ENCODE results near the gene TXNDC5. TPM values are rescaled to one million over a fixed set of nuclear protein-coding genes. Genes with fewer than 3 reads are reported as not detected.

TXNDC5 gene
- total and polyA plus RNA-seq, 5 donors from 2014 or later: 13.6 to 38.6 (median 26.2) TPM

DNA sequence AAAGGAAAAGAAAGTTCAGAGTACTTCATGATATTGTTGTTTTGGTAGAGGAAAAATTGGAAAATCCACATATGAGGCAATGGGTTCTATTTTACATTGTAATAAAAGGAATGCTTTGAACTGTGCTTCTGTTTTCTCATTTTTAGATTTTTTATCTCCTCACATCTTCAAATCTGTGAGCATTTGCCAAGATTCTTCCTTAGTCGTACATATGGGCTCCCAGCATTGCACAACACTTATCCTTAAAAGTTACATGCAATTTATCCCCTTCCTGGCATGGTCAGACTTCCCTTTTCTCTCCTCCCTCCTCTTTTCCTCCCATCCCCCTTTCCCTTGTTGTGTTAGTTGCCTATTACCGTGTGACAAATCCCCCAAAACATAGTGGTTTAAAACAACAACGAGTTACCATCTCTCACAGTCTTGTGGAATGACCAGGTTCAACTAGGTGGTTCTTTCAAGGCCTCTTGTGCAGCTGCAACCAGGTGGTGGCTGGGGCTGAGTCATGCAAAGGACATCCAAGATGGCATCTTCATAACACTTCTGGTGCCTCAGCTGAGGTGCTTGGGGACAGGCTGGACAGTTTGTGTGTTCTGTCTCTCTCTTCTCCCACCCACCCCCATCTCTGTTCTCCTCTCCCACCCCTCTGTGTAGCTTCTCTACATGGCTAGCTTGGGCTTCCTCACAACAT, 68.7 kb downstream of the TXNDC5 start:
- no peaks in the 10 kb centered on the region for H3K4me1 Mint-ChIP-seq
- ATAC-seq (ENCODE audit: low read depth in 2 of 2) (no peak), DNase-seq (no peak)
- H3K36me3 Mint-ChIP-seq: no peaks in the 10 kb centered on the region
- H3K9me3 ChIP-seq (ENCODE audit: control insufficient read depth in 2 of 2, low read length in 2 of 2): no peaks in the 10 kb centered on the region
- H3K36me3 ChIP-seq (ENCODE audit: control insufficient read depth, insufficient read depth, low read length): no peaks in the 10 kb centered on the region
- H3K27me3 Mint-ChIP-seq: no peaks in the 10 kb centered on the region
- peaks cover 0 to 4% (median 0%) of the 10 kb centered on the region in 7 donors for H3K9me3 Mint-ChIP-seq
- no peak overlapping the region for H3K4me3 Mint-ChIP-seq
- H3K4me1 ChIP-seq (ENCODE audit: control insufficient read depth, insufficient read depth, low read length, poor library complexity, severe bottlenecking): no peaks in the 10 kb centered on the region
- H3K27me3 ChIP-seq (ENCODE audit: control insufficient read depth, insufficient read depth, low read length): no peaks in the 10 kb centered on the region
- no peak overlapping the region for H3K27ac Mint-ChIP-seq
- no peak overlapping the region for H3K27ac ChIP-seq (ENCODE audit: insufficient read depth, low read length, poor library complexity, severe bottlenecking)
- H3K4me3 ChIP-seq (ENCODE audit: low read depth, low read length): no peak overlapping the region

DNA sequence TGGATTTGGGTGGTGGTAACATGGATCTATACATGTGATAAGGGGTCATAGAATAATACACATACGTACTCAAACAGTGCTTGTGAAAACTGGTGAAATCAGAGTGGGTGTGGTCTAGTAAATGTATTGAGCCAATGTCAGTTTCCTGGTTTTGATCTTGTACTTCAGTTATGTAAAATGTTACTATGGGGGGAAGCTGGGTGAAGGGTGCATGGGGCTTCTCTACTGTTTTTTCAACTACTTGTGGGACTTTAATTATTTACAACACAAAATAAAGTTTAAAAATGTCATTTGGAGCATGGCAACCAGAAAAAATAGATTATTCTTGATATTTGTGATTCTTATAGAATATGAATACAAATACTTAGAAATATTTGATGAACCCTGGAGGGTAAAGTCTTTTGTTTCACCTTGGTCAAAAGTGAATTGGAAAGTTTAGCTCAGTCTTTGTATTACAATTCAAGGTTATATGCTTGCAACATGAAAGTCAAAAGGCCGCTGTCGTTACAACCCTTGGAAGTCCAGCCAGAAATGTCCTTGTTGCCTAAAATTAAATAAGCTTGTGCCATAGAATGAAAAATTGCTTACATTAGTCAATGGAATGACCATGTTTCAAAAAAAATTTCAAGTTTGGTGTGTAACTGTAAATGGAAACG, 74.1 kb downstream of the TXNDC5 start:
- H3K4me1 ChIP-seq (ENCODE audit: control insufficient read depth, insufficient read depth, low read length, poor library complexity, severe bottlenecking): no peaks in the 10 kb centered on the region
- H3K27ac ChIP-seq (ENCODE audit: insufficient read depth, low read length, poor library complexity, severe bottlenecking): no peak overlapping the region
- Mint-ChIP-seq H3K4me3 (no peak overlapping the region), H3K9me3 (peaks cover 0 to 3% (median 2%) of the 10 kb centered on the region in 7 donors), H3K36me3 (no peaks in the 10 kb centered on the region), H3K4me1 (no peaks in the 10 kb centered on the region), H3K27me3 (no peaks in the 10 kb centered on the region), H3K27ac (no peak overlapping the region)
- ATAC-seq (ENCODE audit: low read depth in 2 of 2) (no peak), DNase-seq (no peak)
- H3K4me3 ChIP-seq (ENCODE audit: low read depth, low read length): no peak overlapping the region
- peaks cover 2% of the 10 kb centered on the region for H3K27me3 ChIP-seq (ENCODE audit: control insufficient read depth, insufficient read depth, low read length)
- no peaks in the 10 kb centered on the region for H3K36me3 ChIP-seq (ENCODE audit: control insufficient read depth, insufficient read depth, low read length)
- H3K9me3 ChIP-seq (ENCODE audit: control insufficient read depth in 2 of 2, low read length in 2 of 2): no peaks in the 10 kb centered on the region

DNA sequence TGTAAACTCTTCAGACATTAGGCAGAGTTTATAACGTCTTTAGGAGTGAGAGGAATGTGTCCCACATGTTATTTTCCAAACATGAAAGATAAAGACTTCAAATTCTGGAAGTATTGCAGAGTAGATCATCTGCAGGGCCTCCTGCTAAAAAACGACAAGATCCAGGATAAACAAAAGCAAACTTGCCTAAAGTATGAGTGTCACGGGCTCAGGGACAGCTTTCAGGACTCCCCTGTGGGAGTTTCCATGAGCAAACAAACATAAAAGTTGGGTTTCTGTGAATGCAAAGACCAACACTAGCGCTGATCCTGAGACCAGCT, 76.9 kb downstream of the TXNDC5 start:
- H3K27ac Mint-ChIP-seq: no peak overlapping the region
- no peak overlapping the region for H3K27ac ChIP-seq (ENCODE audit: insufficient read depth, low read length, poor library complexity, severe bottlenecking)
- no peaks in the 10 kb centered on the region for H3K27me3 Mint-ChIP-seq
- no peaks in the 10 kb centered on the region for H3K4me1 ChIP-seq (ENCODE audit: control insufficient read depth, insufficient read depth, low read length, poor library complexity, severe bottlenecking)
- H3K4me3 ChIP-seq (ENCODE audit: low read depth, low read length): no peak overlapping the region
- no peaks in the 10 kb centered on the region for H3K36me3 ChIP-seq (ENCODE audit: control insufficient read depth, insufficient read depth, low read length)
- H3K4me3 Mint-ChIP-seq: no peak overlapping the region
- peaks cover 0 to 3% of the 10 kb centered on the region in 2 experiments for H3K9me3 ChIP-seq (ENCODE audit: control insufficient read depth in 2 of 2, low read length in 2 of 2)
- peaks cover 2% of the 10 kb centered on the region for H3K27me3 ChIP-seq (ENCODE audit: control insufficient read depth, insufficient read depth, low read length)
- H3K9me3 Mint-ChIP-seq: peaks cover 0 to 5% (median 0%) of the 10 kb centered on the region in 7 donors
- DNase-seq (no peak), ATAC-seq (ENCODE audit: low read depth in 2 of 2) (no peak)
- no peaks in the 10 kb centered on the region for H3K36me3 Mint-ChIP-seq
- no peaks in the 10 kb centered on the region for H3K4me1 Mint-ChIP-seq

DNA sequence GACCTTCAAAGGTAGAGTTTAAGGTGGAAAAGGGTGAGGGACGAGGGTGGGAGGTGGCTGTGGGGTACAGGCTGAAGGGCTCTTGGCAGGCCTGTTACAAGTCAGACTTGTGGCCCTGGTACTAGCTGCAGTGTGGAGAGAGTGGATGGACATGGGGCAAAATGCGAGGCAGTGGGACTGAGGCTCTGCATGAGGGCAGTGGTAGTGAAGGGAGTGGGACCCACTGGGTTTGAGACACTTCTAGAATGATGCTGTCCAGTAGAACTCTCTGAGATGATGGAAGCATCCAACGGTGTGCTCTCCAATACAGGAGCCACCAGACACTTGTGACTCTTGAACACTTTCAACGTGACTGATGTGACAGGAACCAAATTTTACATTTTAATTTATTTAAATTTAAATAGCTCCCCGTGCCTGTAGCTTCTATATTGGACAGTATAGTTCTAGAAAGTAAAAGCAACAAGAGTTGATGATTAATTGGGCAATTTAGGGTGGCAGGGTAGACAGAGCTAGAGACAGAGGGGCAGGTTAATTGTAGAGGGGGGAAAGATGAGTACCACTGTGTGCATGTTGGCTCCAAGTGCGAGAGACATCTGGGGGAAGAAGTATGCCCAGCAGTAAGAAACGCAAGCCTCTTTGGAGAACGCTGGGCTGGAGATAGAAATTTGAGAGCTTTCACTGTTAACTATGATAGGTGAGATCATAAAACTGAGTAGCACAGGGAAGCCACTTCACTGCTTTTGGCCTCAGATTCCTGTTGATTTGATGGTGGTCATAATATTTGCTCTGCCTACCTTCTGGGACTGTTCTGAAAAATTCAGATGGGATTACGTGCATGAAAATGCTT, 77.5 kb downstream of the TXNDC5 start:
- no peak for ATAC-seq (ENCODE audit: low read depth in 2 of 2)
- Histone ChIP-seq H3K4me3 (ENCODE audit: low read depth, low read length) (no peak overlapping the region), H3K4me1 (ENCODE audit: control insufficient read depth, insufficient read depth, low read length, poor library complexity, severe bottlenecking) (no peaks in the 10 kb centered on the region), H3K27ac (ENCODE audit: insufficient read depth, low read length, poor library complexity, severe bottlenecking) (no peak overlapping the region), H3K36me3 (ENCODE audit: control insufficient read depth, insufficient read depth, low read length) (no peaks in the 10 kb centered on the region), H3K27me3 (ENCODE audit: control insufficient read depth, insufficient read depth, low read length) (peaks cover 2% of the 10 kb centered on the region), H3K9me3 (ENCODE audit: control insufficient read depth in 2 of 2, low read length in 2 of 2) (peaks cover 0 to 3% of the 10 kb centered on the region in 2 experiments)
- no peak for DNase-seq
- Mint-ChIP-seq H3K4me3 (no peak overlapping the region), H3K9me3 (peaks cover 0 to 5% (median 0%) of the 10 kb centered on the region in 7 donors), H3K27me3 (no peaks in the 10 kb centered on the region), H3K4me1 (no peaks in the 10 kb centered on the region), H3K36me3 (no peaks in the 10 kb centered on the region), H3K27ac (no peak overlapping the region)

Other genes starting within 250 kb of the TXNDC5 start
- gene BMP6, start 184.7 kb downstream of the TXNDC5 start, total RNA-seq: 1.2 TPM
- not detected for gene BMP6, start 184.7 kb downstream of the TXNDC5 start, polyA plus RNA-seq
- gene BLOC1S5, start 153.6 kb upstream of the TXNDC5 start, total RNA-seq: 11.3 TPM
- 10 to 100 TPM; 23.2 to 31.9 (median 28.9) TPM for gene BLOC1S5, start 153.6 kb upstream of the TXNDC5 start, polyA plus RNA-seq
- 13.1 TPM for gene EEF1E1, start 191.8 kb upstream of the TXNDC5 start, total RNA-seq
- gene EEF1E1, start 191.8 kb upstream of the TXNDC5 start, polyA plus RNA-seq: 10 to 100 TPM; 58.2 to 68.9 (median 61.8) TPM

Data from CD4-positive, CD25-positive, alpha-beta regulatory T cell (primary cell).